SH-SY5Y (cell line): ENCODE measurements around the gene TRIM2.

ENCODE experiments used
- GATA2 ChIP-seq: IDR thresholded peaks from 2 replicates; pipeline ENCODE4 v1.6.1; 2011; ENCODE audit warnings: mild to moderate bottlenecking, low read depth, low read length
- GATA3 ChIP-seq: IDR thresholded peaks from 2 replicates; pipeline ENCODE4 v1.6.1; 2011; ENCODE audit warnings: low read depth, mild to moderate bottlenecking, low read length, moderate library complexity

GRCh38 chr4:153205757-153206156 lies 1.5 kb downstream of the TRIM2 start:
- no peak for TF ChIP-seq GATA3
- no peak for TF ChIP-seq GATA2
